ENCODE data around the gene KLRK1. TPM values are rescaled to one million over a fixed set of nuclear protein-coding genes. Genes with fewer than 3 reads are reported as not detected.

The KLRK1 gene
- polyA plus RNA-seq, 4 donors: 3.3 to 5.9 (median 3.4) TPM; not detected in 1

Other genes with a start within 250 kb of the KLRK1 start
- gene OLR1, start 217.9 kb downstream of the KLRK1 start, polyA plus RNA-seq: under 1 TPM in 3 of 4 donors, not detected in 1; 0.18 to 0.55 (median 0.27) TPM
- under 1 TPM in 2 of 4 donors, not detected in 2; 0.10 to 0.25 TPM for gene TMEM52B, start 211.0 kb downstream of the KLRK1 start, polyA plus RNA-seq
- gene GABARAPL1, start 177.2 kb downstream of the KLRK1 start, polyA plus RNA-seq: 10 to 100 TPM; 38.9 to 59.4 (median 56.3) TPM
- gene KLRD1, start 82.2 kb downstream of the KLRK1 start, polyA plus RNA-seq: 1 to 10 TPM in 2 of 4 donors, under 1 TPM in 1, not detected in 1; 0.72 to 3.0 (median 1.4) TPM
- gene KLRC4, start 19.7 kb upstream of the KLRK1 start, polyA plus RNA-seq: under 1 TPM in 2 of 4 donors, not detected in 2; 0.06 to 0.66 TPM
- gene KLRC3, start 30.6 kb upstream of the KLRK1 start, polyA plus RNA-seq: under 1 TPM in 2 of 4 donors, not detected in 2; 0.37 to 0.46 TPM
- 1 to 10 TPM in 2 of 4 donors, under 1 TPM in 1, not detected in 1; 0.36 to 2.4 (median 1.0) TPM for gene KLRC2, start 46.0 kb upstream of the KLRK1 start, polyA plus RNA-seq
- 1 to 10 TPM in 1 of 4 donors, under 1 TPM in 2, not detected in 1; 0.58 to 4.6 (median 0.81) TPM for gene KLRC1, start 63.3 kb upstream of the KLRK1 start, polyA plus RNA-seq
- 1 to 10 TPM in 1 of 4 donors, under 1 TPM in 2, not detected in 1; 0.51 to 4.0 (median 0.89) TPM for gene EIF2S3B, start 115.8 kb upstream of the KLRK1 start, polyA plus RNA-seq
- 10 to 100 TPM in 3 of 4 donors, 1 to 10 TPM in 1; 4.9 to 27.7 (median 20.7) TPM for gene MAGOHB, start 223.6 kb upstream of the KLRK1 start, polyA plus RNA-seq

Data from small intestine (tissue), 4 donors.